ENCODE data around the gene KIAA1614.

Gene KIAA1614

DNA sequence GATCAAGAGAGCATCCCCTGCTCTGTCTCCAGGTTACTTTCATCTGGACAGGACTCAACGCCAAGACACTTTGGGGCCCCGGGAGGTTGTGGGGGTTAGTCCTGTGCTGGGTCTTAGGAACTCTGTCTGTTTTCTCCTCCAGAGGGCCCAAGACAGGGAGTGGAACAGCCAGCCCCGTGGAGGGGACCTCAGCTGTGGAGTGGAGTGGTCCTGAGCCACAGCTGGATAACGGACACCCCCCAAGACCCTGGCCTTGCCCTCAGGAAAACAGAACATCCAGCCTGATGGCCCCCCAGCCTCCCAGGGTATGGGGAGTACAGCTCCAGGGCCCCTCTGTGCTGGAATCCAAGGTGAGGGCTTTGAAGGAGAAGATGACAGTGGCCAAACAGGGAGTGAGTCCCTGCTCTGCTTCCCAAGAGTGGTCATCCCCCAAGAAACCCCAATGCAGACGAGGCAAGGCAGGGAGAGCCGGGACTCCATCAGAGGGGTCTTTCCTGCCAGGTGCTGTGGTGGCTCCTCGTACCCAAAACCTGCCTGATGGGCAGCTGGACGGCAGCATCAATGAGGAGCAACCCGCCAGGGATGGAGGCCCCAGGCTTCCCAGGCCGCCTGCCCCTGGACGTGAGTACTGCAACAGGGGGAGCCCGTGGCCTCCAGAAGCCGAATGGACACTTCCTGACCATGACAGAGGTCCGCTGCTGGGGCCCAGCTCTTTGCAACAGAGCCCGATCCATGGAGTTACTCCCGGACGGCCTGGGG, 3.5 kb downstream of the KIAA1614 start:
- H3K4me3 ChIP-seq (ENCODE audit: low read length), result no peak overlapping the region
- TF ChIP-seq, protein P1, sequence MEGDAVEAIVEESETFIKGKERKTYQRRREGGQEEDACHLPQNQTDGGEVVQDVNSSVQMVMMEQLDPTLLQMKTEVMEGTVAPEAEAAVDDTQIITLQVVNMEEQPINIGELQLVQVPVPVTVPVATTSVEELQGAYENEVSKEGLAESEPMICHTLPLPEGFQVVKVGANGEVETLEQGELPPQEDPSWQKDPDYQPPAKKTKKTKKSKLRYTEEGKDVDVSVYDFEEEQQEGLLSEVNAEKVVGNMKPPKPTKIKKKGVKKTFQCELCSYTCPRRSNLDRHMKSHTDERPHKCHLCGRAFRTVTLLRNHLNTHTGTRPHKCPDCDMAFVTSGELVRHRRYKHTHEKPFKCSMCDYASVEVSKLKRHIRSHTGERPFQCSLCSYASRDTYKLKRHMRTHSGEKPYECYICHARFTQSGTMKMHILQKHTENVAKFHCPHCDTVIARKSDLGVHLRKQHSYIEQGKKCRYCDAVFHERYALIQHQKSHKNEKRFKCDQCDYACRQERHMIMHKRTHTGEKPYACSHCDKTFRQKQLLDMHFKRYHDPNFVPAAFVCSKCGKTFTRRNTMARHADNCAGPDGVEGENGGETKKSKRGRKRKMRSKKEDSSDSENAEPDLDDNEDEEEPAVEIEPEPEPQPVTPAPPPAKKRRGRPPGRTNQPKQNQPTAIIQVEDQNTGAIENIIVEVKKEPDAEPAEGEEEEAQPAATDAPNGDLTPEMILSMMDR (conservative IDR thresholded peaks at IDR 0.05; ENCODE audit: low read length), result no peak
- DNase-seq (ENCODE audit: low read depth), result no peak

DNA sequence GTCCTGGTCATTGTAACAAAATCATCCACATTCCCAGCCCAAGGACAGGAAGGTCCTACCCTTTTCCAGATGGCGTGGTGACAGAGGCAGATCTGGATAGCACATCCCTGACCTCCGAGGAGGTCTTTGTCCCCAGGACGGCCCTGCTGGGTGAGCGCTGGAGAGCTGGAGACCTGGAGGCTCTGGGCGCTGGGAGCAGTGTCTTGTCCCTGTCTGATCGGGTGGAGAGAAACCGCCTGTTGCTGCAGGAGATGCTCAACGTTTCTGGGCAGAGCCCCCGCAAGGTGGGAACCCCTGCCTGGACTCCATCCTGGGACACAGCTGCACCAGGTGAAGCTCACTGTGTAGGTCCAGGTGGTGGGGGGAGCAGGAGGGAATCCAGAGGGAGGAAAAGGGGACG, 4.1 kb downstream of the KIAA1614 start:
- TF ChIP-seq, protein P1 (conservative IDR thresholded peaks at IDR 0.05; ENCODE audit: low read length), result no peak
- no peak for DNase-seq (ENCODE audit: low read depth)
- no peak overlapping the region for H3K4me3 ChIP-seq (ENCODE audit: low read length)

DNA sequence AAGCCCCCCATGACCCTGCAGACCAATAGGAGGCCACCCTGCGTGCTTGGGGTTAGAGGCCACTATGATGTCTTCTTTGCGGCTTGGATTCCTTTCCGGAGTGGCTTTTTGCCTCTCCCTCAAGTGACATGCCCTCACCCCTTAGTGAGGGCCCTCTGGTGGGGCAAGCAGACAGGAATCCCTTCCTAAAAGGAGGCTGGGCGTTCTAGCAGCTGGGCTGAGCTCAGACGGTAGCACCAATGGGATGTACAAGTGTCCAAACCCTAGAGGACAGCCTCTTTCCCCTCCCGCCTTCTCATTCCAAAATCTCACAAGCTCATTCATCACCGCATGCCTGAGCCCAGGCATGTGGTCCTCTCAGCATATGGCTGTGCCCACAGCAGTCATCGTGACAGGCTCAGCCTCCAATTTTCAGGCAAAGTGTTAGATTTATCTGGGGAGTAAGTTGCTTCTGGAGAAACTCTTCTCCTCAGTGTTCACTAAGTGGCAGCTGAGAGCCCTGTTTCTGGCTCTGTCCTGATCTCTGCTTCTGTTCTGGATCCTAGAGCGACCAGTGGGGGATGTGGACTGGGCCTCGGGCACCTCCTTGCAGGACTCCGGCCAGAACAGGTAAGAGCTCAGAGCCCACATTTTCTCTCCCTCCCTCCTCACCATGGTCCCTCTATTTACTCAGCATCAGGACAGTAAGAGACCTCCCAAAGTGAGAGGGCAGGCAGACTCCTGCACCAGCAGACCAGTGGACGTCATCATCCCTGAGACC, 4.8 kb downstream of the KIAA1614 start:
- H3K4me3 ChIP-seq (ENCODE audit: low read length), result no peak overlapping the region
- TF ChIP-seq, protein P1 (conservative IDR thresholded peaks at IDR 0.05; ENCODE audit: low read length), result peak; percentile 50
- DNase-seq (ENCODE audit: low read depth), result peak; percentile 89

DNA sequence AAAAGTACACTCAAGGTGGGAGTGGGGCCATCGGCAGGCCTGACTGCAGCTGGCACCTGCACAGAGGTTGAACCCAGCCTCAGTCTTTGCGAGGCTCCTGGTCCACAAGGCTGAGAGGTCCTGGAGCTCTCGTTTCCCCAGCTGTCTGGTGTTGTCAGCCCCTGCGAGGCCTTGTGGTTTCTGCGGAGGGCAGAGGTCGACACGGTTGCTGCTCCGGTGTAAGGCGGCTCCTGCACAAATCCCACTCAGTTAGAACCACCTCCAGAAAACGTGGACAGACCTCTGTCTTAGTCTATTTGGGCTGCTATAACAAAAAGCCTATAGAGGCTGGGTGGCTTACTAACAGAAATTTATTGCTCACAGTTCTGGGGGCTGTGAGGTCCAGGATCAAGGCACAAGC, 5.8 kb downstream of the KIAA1614 start:
- no peak for DNase-seq (ENCODE audit: low read depth)
- H3K4me3 ChIP-seq (ENCODE audit: low read length), result no peak overlapping the region
- TF ChIP-seq, protein P1 (conservative IDR thresholded peaks at IDR 0.05; ENCODE audit: low read length), result no peak

DNA sequence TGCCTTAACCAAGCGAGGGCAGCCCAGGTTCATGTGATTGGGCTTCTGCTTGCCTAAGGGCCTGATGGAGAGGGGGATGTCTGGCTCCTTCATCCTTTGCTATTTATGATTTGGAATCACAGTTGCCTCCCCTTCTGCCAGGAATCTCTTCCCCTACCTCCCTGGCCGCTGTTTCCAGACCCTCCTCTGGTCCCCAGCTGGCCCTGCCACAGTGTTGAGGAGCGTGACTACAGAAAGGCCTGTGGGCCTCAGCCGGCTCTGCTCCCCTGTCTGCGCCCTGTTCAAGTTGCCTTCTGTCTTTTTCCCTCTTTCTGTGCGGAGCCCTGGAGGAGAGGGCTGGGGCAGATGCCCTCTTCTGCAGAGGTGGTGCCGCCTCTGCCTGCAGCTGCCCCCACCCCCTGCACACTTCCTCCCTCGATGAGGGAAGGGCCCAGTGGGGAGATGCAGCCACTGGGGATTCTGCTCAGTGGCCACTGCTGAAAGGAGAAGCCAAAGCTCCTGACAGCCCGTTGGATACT, 6.5 kb downstream of the KIAA1614 start:
- H3K4me3 ChIP-seq (ENCODE audit: low read length), result no peak overlapping the region
- DNase-seq (ENCODE audit: low read depth), result no peak
- TF ChIP-seq, protein P1 (conservative IDR thresholded peaks at IDR 0.05; ENCODE audit: low read length), result no peak

DNA sequence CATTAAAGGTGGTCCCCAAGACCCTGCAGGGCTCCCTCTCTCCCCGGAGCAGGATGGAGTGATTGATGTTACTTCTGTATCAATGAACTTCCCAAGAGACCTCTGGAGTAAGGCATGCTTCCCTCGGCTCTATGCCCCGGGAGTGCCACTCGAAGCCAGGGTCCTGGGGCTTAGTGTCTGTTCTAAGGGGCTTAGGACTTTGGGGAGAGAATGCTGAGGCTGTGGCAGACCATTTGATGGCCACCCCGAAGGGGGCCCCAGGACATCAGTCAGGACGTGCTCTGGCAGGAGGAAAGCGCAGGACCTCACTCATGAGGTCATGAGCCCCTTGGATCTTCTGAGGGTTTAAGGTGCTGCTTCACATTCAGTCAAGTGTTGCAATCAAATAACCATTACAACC, 7.5 kb downstream of the KIAA1614 start:
- H3K4me3 ChIP-seq (ENCODE audit: low read length), result no peak overlapping the region
- TF ChIP-seq, protein P1 (conservative IDR thresholded peaks at IDR 0.05; ENCODE audit: low read length), result no peak
- no peak for DNase-seq (ENCODE audit: low read depth)

All from AG10803 (cell line).